Measurements from ENCODE around the gene LANCL2.

The LANCL2 gene

DNA sequence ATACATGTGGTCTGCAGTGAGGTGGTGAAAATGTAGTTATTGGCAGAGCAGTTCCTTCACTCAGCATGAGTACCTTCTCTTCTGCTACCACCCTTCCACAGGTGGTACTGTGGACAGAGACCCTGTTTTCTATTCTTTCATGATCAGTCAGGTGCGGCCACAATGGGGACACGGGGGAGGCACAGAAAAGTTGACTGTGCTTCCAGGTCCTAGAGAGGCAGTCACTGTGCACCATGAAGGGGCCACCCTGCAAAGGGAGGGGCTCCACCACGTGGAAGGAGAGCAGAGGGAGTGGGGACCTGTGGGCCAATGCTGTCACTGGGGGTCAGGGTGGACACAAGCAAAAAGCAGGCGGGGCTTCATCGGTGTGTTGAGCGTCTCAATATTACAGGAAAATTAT lies 3.6 kb upstream of the LANCL2 start:
- no peaks in the 10 kb centered on the region for H3K27me3 ChIP-seq (ENCODE audit: control insufficient read depth, insufficient read depth, low read length, poor library complexity, severe bottlenecking)
- H3K9me3 ChIP-seq (ENCODE audit: control insufficient read depth, low read length): no peaks in the 10 kb centered on the region
- H3K4me3 ChIP-seq (ENCODE audit: insufficient read depth, low read depth, low read length): no peak overlapping the region
- H3K27ac ChIP-seq (ENCODE audit: insufficient read depth, low read depth, low read length, poor library complexity, severe bottlenecking): no peak overlapping the region
- no peaks in the 10 kb centered on the region for H3K4me1 ChIP-seq (ENCODE audit: control insufficient read depth, insufficient read depth, low read length)
- 77 to 82% methylated on average over 6 of the region's 6 CpGs for WGBS, 2 experiments
- no peaks in the 10 kb centered on the region for H3K36me3 ChIP-seq (ENCODE audit: control insufficient read depth, insufficient read depth, low read length)

DNA sequence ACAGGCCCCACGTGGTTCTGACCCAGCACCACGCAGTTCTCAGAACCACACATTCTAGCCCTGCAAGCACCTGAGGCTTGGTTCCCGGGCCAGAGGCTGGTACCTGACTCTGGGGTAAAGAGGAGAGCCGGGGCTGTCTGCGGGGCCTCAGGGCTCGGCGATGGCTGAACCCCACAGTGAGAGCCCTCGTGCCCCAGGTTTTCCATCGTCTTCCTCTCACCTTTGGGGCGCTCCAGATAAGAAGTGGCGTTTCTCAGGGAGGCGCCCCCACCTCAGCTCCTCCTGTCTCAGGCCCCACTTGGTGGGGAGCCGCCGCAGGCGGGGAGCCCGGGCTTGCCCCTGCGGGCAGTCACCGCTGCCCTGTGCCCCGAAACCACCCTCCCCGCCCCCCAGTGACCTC lies 2.2 kb upstream of the LANCL2 start:
- WGBS, 2 experiments: 94 to 95% methylated on average over 18 to 20 of the region's 20 CpGs
- H3K4me1 ChIP-seq (ENCODE audit: control insufficient read depth, insufficient read depth, low read length): peaks cover 8% of the 10 kb centered on the region
- H3K36me3 ChIP-seq (ENCODE audit: control insufficient read depth, insufficient read depth, low read length): no peaks in the 10 kb centered on the region
- H3K4me3 ChIP-seq (ENCODE audit: insufficient read depth, low read depth, low read length): no peak overlapping the region
- H3K9me3 ChIP-seq (ENCODE audit: control insufficient read depth, low read length): no peaks in the 10 kb centered on the region
- no peak overlapping the region for H3K27ac ChIP-seq (ENCODE audit: insufficient read depth, low read depth, low read length, poor library complexity, severe bottlenecking)
- no peaks in the 10 kb centered on the region for H3K27me3 ChIP-seq (ENCODE audit: control insufficient read depth, insufficient read depth, low read length, poor library complexity, severe bottlenecking)

DNA sequence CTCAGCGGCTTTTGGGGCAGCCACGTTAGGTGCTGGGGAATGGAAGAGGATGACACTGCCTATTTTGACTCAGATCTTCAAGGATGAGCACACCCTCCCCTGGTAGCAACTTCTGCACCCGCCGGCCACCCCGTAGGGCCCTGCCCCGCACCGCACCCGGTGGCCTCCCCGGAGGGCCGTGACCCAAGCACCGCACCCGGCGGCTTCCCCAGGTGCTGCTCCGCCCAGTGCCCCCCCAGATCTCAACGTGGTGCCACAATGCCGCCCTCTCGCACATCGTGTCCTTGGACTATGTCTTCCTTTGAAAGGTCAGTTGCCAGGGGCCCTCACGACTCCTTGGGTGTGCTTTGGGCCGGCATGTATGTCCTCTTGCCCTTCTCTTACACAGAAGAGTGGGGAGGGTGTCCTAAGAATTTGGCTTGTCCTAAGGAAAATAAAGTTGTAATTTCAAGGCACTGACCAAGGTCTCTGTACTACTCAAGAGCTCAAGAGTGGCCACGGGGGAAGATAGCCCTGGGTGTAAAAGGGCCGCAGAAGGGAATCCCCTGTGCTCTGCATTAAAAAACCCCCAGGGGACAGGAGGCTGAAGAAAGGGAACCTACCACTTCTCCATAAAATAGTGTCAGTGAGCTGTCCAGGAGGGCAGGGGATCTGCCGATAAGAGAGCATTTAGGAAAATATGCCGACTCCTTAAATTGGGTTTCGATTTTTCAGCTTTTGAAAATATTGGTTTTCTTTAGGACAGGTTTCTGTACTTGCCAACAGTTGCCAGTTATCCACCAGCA lies 1.6 kb upstream of the LANCL2 start:
- WGBS, 2 experiments: 92 to 95% methylated on average over 25 of the region's 25 CpGs
- Histone ChIP-seq H3K4me3 (ENCODE audit: insufficient read depth, low read depth, low read length) (no peak overlapping the region), H3K9me3 (ENCODE audit: control insufficient read depth, low read length) (no peaks in the 10 kb centered on the region), H3K4me1 (ENCODE audit: control insufficient read depth, insufficient read depth, low read length) (peaks cover 8% of the 10 kb centered on the region), H3K27ac (ENCODE audit: insufficient read depth, low read depth, low read length, poor library complexity, severe bottlenecking) (no peak overlapping the region), H3K36me3 (ENCODE audit: control insufficient read depth, insufficient read depth, low read length) (no peaks in the 10 kb centered on the region), H3K27me3 (ENCODE audit: control insufficient read depth, insufficient read depth, low read length, poor library complexity, severe bottlenecking) (no peaks in the 10 kb centered on the region)

DNA sequence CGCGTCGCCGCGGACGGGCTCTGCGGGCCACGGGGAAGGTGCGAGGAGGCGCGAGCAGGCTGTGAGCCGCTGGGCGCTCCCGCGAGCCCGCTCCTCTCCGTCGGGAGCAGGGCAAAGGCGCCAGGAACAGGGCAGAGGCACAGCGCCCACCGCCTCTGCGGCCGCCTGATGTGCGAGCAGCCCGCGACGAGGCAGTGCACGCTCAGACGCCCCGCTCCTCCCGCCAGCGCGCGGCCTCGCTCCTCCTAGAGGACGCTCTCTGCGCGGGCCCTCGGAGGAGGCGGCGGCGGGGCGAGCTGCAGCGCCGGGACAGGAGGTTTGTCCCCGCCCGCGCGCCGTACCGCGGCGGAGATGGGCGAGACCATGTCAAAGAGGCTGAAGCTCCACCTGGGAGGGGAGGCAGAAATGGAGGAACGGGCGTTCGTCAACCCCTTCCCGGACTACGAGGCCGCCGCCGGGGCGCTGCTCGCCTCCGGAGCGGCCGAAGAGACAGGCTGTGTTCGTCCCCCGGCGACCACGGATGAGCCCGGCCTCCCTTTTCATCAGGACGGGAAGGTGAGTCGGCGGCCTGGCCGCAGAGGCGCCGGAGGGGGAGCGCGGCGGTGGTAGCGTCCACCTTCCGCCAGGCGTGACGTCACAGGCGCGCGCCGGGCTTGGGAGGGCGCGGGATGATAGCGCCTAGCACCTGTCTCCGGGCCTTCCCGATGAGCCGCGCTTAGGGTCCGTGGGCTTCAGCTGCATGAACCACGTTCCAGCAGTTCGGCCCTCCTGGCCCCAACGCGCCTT lies 731 bp downstream of the LANCL2 start:
- H3K36me3 ChIP-seq (ENCODE audit: control insufficient read depth, insufficient read depth, low read length): no peaks in the 10 kb centered on the region
- H3K27me3 ChIP-seq (ENCODE audit: control insufficient read depth, insufficient read depth, low read length, poor library complexity, severe bottlenecking): no peaks in the 10 kb centered on the region
- peak overlapping the region; percentile 98 for H3K27ac ChIP-seq (ENCODE audit: insufficient read depth, low read depth, low read length, poor library complexity, severe bottlenecking)
- no peaks in the 10 kb centered on the region for H3K9me3 ChIP-seq (ENCODE audit: control insufficient read depth, low read length)
- H3K4me1 ChIP-seq (ENCODE audit: control insufficient read depth, insufficient read depth, low read length): peaks cover 8% of the 10 kb centered on the region
- WGBS, 2 experiments: 0% methylated on average over 101 of the region's 101 CpGs
- H3K4me3 ChIP-seq (ENCODE audit: insufficient read depth, low read depth, low read length): peak overlapping the region; percentile 100

DNA sequence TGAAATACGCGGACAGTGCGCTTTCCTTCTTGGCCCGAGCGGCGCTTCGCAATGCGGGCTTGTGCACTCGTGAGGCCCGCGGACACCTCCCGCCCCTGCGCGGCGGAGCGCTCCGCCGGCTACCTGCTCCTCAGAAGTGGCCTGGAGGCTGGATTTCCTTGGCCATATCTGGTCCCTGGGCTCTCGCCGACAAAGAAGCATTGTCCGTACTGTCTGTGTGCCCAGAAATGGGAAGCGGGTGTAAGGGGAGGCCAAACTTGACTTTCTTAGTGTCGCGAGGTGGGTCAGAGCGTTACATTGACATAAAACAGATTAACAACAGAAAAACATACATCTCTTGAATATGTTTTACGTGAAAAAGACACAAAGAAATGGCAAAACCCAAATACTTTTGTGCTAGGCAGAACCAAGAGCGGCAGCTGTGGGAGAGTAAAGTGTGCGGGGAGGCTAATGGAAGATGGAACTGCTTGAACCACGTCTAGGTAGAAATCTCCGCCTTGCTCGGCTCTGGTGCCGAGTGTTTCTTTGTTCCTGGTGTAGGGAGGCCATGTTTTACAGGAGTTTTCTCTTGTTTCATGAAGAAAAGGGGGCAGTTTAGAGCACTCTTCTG lies 1.4 kb downstream of the LANCL2 start:
- Histone ChIP-seq H3K9me3 (ENCODE audit: control insufficient read depth, low read length) (no peaks in the 10 kb centered on the region), H3K4me1 (ENCODE audit: control insufficient read depth, insufficient read depth, low read length) (peaks cover 8% of the 10 kb centered on the region), H3K36me3 (ENCODE audit: control insufficient read depth, insufficient read depth, low read length) (no peaks in the 10 kb centered on the region), H3K4me3 (ENCODE audit: insufficient read depth, low read depth, low read length) (peak overlapping the region; percentile 100), H3K27me3 (ENCODE audit: control insufficient read depth, insufficient read depth, low read length, poor library complexity, severe bottlenecking) (no peaks in the 10 kb centered on the region), H3K27ac (ENCODE audit: insufficient read depth, low read depth, low read length, poor library complexity, severe bottlenecking) (peak overlapping the region; percentile 86)
- WGBS, 2 experiments: 1% methylated on average over 32 of the region's 32 CpGs

DNA sequence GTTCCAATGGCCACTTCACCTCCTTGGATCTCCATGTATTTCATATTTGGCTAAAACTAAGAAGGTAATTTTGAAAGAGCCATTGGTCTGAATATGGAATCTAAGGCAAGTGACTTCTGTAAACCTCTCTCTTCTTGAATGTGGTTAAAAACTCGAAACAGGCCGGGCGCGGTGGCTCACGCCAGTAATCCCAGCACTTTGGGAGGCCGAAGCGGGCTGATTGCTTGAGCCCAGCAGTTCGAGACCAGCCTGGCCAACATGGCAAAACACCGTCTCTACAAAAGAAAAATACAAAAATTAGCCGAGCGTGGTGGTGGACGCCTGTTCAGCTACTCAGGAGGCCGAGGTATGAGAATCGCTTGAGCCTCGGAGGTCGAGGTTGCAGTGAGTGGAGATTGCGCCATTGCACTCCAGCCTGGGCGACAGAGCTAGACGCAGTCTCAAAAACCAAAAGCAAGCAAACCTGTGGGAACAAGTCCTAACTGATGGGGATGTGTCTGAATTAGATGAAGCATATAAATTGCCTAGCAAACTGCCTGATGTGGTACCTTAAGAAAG lies 2.2 kb downstream of the LANCL2 start:
- no peak overlapping the region for H3K27ac ChIP-seq (ENCODE audit: insufficient read depth, low read depth, low read length, poor library complexity, severe bottlenecking)
- H3K4me3 ChIP-seq (ENCODE audit: insufficient read depth, low read depth, low read length): peak overlapping the region; percentile 100
- no peaks in the 10 kb centered on the region for H3K9me3 ChIP-seq (ENCODE audit: control insufficient read depth, low read length)
- WGBS, 2 experiments: 94% methylated on average over 19 of the region's 19 CpGs
- no peaks in the 10 kb centered on the region for H3K27me3 ChIP-seq (ENCODE audit: control insufficient read depth, insufficient read depth, low read length, poor library complexity, severe bottlenecking)
- H3K4me1 ChIP-seq (ENCODE audit: control insufficient read depth, insufficient read depth, low read length): peaks cover 8% of the 10 kb centered on the region
- H3K36me3 ChIP-seq (ENCODE audit: control insufficient read depth, insufficient read depth, low read length): no peaks in the 10 kb centered on the region

DNA sequence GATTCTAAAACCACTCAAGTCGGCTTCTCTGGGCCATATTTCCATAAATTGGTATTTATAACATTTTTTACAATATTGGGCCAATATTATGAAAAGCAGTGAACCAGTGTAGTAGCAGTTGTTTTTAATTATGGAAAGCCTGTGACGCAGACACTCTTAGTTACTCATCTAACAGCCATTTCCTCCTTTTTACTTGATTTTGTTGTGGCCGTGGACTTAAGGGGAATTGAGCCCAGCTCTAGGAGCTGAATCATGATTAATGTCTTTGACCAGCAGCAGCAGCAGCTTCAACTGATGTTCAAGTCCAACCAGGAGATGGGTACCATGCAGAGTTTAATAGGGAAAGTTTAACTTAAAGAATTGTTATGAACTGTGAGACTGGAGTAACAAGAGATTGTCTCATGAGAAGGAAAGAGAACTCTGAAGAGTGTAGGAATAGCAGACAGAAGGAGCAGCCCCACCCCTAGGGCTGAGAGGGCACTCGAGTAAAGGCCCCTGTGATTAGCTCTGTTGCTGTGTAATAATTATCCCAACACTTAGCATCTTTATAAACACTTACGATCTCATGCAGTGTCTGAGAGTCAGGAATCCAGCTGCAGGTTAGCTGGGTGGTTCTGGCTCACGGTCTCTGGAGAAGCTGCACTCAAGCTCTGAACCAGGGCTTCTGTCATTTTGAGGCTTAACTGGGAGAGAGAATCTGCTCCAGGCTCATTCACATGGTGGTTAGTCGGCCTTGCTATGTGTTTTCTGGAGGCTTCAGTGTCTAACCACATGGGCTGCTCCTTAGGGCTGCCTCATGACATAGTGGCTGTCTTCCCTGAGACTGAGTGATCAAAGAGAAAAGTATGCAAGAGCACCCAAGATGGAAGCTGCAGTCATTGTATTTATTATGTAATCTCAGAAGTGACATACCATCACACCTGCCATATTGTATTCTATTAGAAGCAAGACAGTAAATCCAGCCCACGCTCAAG lies 4.6 kb downstream of the LANCL2 start:
- Histone ChIP-seq H3K9me3 (ENCODE audit: control insufficient read depth, low read length) (no peaks in the 10 kb centered on the region), H3K27me3 (ENCODE audit: control insufficient read depth, insufficient read depth, low read length, poor library complexity, severe bottlenecking) (no peaks in the 10 kb centered on the region), H3K36me3 (ENCODE audit: control insufficient read depth, insufficient read depth, low read length) (no peaks in the 10 kb centered on the region), H3K4me1 (ENCODE audit: control insufficient read depth, insufficient read depth, low read length) (peaks cover 8% of the 10 kb centered on the region), H3K4me3 (ENCODE audit: insufficient read depth, low read depth, low read length) (no peak overlapping the region), H3K27ac (ENCODE audit: insufficient read depth, low read depth, low read length, poor library complexity, severe bottlenecking) (no peak overlapping the region)
- 89 to 93% methylated on average over 7 of the region's 8 CpGs for WGBS, 2 experiments

DNA sequence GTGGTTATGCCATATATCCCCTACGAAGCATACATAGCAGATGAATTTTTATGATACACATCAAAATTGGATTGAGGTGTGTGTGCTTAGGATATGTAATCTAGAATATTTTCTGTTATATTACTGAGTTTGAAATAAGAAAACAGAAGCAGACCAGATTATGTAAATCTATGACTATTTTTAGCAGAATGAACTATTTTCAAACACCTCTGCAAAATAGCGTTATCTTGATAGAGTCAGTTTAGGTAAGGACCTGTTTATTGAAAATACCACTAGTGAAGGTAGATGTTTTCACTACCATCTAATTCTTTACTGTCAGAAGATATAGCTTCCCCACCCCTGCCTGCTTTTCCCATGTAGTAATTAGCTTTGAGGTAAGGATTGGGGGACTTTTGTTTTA lies 9.1 kb downstream of the LANCL2 start:
- Histone ChIP-seq H3K27me3 (ENCODE audit: control insufficient read depth, insufficient read depth, low read length, poor library complexity, severe bottlenecking) (no peaks in the 10 kb centered on the region), H3K36me3 (ENCODE audit: control insufficient read depth, insufficient read depth, low read length) (no peaks in the 10 kb centered on the region), H3K9me3 (ENCODE audit: control insufficient read depth, low read length) (no peaks in the 10 kb centered on the region), H3K4me3 (ENCODE audit: insufficient read depth, low read depth, low read length) (no peak overlapping the region), H3K4me1 (ENCODE audit: control insufficient read depth, insufficient read depth, low read length) (no peaks in the 10 kb centered on the region), H3K27ac (ENCODE audit: insufficient read depth, low read depth, low read length, poor library complexity, severe bottlenecking) (no peak overlapping the region)
- WGBS, 2 experiments: 100% methylated on average over 2 of the region's 2 CpGs; no CpG with 5 or more reads in 1 of the 2 experiments

DNA sequence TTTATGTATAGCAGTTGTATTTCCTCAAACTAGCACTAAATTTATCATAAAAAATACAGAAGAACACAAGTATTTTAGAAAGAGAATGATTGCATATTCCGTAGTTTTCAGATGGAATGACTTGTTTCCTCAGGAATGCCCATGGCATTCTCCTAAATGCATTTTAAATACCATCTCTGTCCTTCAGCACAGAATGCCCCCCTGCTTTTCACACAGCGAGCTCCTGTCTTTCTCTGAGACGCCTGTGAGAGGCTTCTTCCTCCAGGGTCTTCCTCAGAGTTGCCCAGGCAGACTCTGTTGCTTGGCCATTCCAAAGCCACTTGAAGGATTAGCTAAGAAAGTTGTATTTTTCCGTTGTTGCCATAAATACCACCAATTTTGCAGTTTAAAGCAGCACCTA lies 10.1 kb downstream of the LANCL2 start:
- Histone ChIP-seq H3K4me1 (ENCODE audit: control insufficient read depth, insufficient read depth, low read length) (no peaks in the 10 kb centered on the region), H3K27me3 (ENCODE audit: control insufficient read depth, insufficient read depth, low read length, poor library complexity, severe bottlenecking) (no peaks in the 10 kb centered on the region), H3K27ac (ENCODE audit: insufficient read depth, low read depth, low read length, poor library complexity, severe bottlenecking) (no peak overlapping the region), H3K36me3 (ENCODE audit: control insufficient read depth, insufficient read depth, low read length) (no peaks in the 10 kb centered on the region), H3K4me3 (ENCODE audit: insufficient read depth, low read depth, low read length) (no peak overlapping the region), H3K9me3 (ENCODE audit: control insufficient read depth, low read length) (no peaks in the 10 kb centered on the region)
- WGBS, 2 experiments: 79 to 80% methylated on average over 4 of the region's 4 CpGs

Data from ectodermal cell (in vitro differentiated cells).